SK-N-SH (cell line): ENCODE results near the gene BCAS3.

Source experiments
- CHD2 ChIP-seq: fragments of 150-350 bp; IDR thresholded peaks from 2 replicates; pipeline ENCODE4 v1.6.1; 2018; ENCODE audit warnings: low read length; ENCODE audit not compliant: partially characterized antibody
- EP300 ChIP-seq, 2 experiments: IDR thresholded peaks; 2 replicates each; pipeline versions ENCODE4 v1.4.0 to v1.6.1; 2012; ENCODE audit warnings: borderline replicate concordance in 1 of 2, low read depth in 1 of 2, low read length in 1 of 2
- TAF1 ChIP-seq: IDR thresholded peaks from 2 replicates; pipeline ENCODE4 v1.6.1; 2012; ENCODE audit warnings: low read depth, mild to moderate bottlenecking, low read length, moderate library complexity, borderline replicate concordance

GRCh38 chr17:61122326-61122913, 444.8 kb downstream of the BCAS3 start:
- TF ChIP-seq CHD2, result no peak
- no peak for TF ChIP-seq EP300 (IDR thresholded peaks at IDR 0.05; ENCODE audit: borderline replicate concordance in 1 of 2, low read depth in 1 of 2, low read length in 1 of 2)
- TF ChIP-seq TAF1, result no peak
